Left ventricle myocardium inferior (tissue), 1 donor: ENCODE results near the gene TNRC18. TPM values are rescaled to one million over a fixed set of nuclear protein-coding genes. Genes with fewer than 3 reads are reported as not detected.

ENCODE experiments used
- DNase-seq: peaks from one replicate; pipeline ENCODE4 v3.0.0-alpha.2; 2020
- H3K27ac ChIP-seq: fragments of 200-600 bp; replicated peaks from 2 replicates; pipeline ENCODE4 v1.8.0; 2021
- H3K27me3 ChIP-seq: fragments of 200-600 bp; 2 replicates; pipeline ENCODE4 v1.8.0; 2021; ENCODE audit warnings: low read depth
- H3K36me3 ChIP-seq: fragments of 200-600 bp; 2 replicates; pipeline ENCODE4 v1.8.0; 2021
- H3K4me1 ChIP-seq: fragments of 200-600 bp; 2 replicates; pipeline ENCODE4 v1.8.0; 2021
- H3K4me3 ChIP-seq: fragments of 200-600 bp; 2 replicates; pipeline ENCODE4 v1.8.0; 2021; ENCODE audit warnings: mild to moderate bottlenecking, moderate library complexity
- H3K9me3 ChIP-seq: fragments of 200-600 bp; replicated peaks from 2 replicates; pipeline ENCODE4 v1.8.0; 2021
- CTCF ChIP-seq: fragments of 200-600 bp; IDR thresholded peaks from 2 replicates; pipeline ENCODE4 v1.8.0; 2021; ENCODE audit warnings: antibody characterized with exemption, mild to moderate bottlenecking, borderline replicate concordance
- intact Hi-C: fragments of 100-400 bp; cut with micrococcal nuclease; formaldehyde crosslinking; loops from one replicate; pipeline ENCODE4 v1.11.0; 2022
- total RNA-seq: library from RNA; stranded (reverse); fragmentation: NEBNext Ultra II Directional; extraction: Animal tissue kit (Norgen Biotek cat#: 25700); gene quantifications from one replicate; pipeline ENCODE4 v1.2.1, GENCODE V29; 2021
- donor health status: DM: no; HTN: yes; CAD: no; lungs with severe emphysema.

TNRC18 gene
- total RNA-seq, 1 donor from 2014 or later, result 27.7 TPM

DNA sequence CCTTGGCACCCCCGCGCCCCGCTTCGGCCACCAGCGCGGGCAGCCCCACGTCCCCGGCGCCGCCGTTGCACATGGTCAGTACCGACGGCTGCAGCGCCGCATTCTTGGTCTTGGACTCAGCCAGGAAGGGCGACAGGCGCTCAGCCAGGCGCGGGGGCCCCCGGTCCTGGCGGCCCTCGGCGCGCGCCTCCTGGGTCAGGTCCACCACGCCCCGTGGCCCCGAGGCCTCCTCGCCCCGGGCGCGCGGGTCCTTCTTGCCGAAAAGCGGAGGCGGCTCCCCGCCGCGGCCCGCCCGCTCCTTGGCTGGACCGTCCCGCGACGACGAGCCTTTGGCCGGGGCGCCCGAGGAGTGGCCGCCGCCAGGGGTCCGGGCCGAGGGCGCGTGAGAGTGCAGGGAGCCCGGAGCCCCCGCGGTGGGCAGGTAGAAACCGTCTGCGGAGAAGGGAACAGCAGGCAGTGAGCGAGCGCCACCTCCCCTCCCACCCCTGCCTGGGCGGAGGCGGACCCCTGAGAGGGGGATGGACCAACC lies 34.7 kb downstream of the TNRC18 start:
- DNase-seq, result no peak
- Histone ChIP-seq H3K27ac (no peak overlapping the region), H3K9me3 (no peaks in the 10 kb centered on the region), H3K36me3 (peaks cover 82% of the 10 kb centered on the region), H3K4me3 (no peak overlapping the region), H3K27me3 (no peaks in the 10 kb centered on the region), H3K4me1 (peaks cover 11% of the 10 kb centered on the region)
- no peak for TF ChIP-seq CTCF
- intact Hi-C loops, result no loop called here

GRCh38 chr7:5388273-5388901 lies 35.2 kb downstream of the TNRC18 start:
- Histone ChIP-seq H3K9me3 (no peaks in the 10 kb centered on the region), H3K4me3 (no peak overlapping the region), H3K4me1 (peaks cover 16% of the 10 kb centered on the region), H3K27me3 (no peaks in the 10 kb centered on the region), H3K36me3 (peaks cover 76% of the 10 kb centered on the region), H3K27ac (no peak overlapping the region)
- TF ChIP-seq CTCF, result no peak
- intact Hi-C loops, result no loop called here
- no peak for DNase-seq

GRCh38 chr7:5387711-5388245 lies 35.9 kb downstream of the TNRC18 start:
- Histone ChIP-seq H3K4me1 (peaks cover 22% of the 10 kb centered on the region), H3K9me3 (no peaks in the 10 kb centered on the region), H3K27ac (no peak overlapping the region), H3K4me3 (no peak overlapping the region), H3K36me3 (peaks cover 70% of the 10 kb centered on the region), H3K27me3 (no peaks in the 10 kb centered on the region)
- no peak for TF ChIP-seq CTCF
- intact Hi-C loops, result no loop called here
- no peak for DNase-seq

DNA sequence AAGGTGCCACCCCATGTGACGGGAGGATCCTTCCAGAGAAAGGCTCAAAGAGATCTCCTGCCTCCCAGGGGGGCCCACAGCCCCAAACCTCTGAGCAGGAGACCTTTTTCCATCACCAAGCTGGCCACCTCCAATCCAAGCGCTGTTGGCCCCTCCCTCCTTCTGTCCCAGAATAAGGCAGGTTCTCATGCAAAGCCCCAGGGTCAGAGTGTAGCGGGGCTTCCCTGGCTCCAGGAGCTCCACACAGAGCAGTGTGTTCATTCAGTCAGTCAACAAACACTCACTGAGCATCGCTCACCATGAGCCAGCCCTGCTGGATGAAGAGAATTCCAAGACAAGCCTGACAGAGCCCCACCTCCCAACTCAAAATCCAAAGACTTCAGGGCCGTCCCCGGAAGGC lies 39.0 kb downstream of the TNRC18 start:
- Histone ChIP-seq H3K4me1 (peaks cover 54% of the 10 kb centered on the region), H3K36me3 (peaks cover 38% of the 10 kb centered on the region), H3K27me3 (no peaks in the 10 kb centered on the region), H3K27ac (no peak overlapping the region), H3K9me3 (no peaks in the 10 kb centered on the region), H3K4me3 (no peak overlapping the region)
- DNase-seq, result no peak
- no peak for TF ChIP-seq CTCF
- intact Hi-C loops, result no loop called here

GRCh38 chr7:5383314-5384098 lies 40.1 kb downstream of the TNRC18 start:
- Histone ChIP-seq H3K4me1 (peaks cover 56% of the 10 kb centered on the region), H3K4me3 (no peak overlapping the region)
- intact Hi-C loops, result no loop called here

More at GRCh38 chr7:5383314-5384098, 40.1 kb downstream of the TNRC18 start:
- Histone ChIP-seq H3K36me3 (peaks cover 27% of the 10 kb centered on the region), H3K27me3 (no peaks in the 10 kb centered on the region), H3K9me3 (no peaks in the 10 kb centered on the region), H3K27ac (no peak overlapping the region)
- TF ChIP-seq CTCF, result no peak
- no peak for DNase-seq
